Skin epidermis (tissue), 12 donors: ENCODE measurements around the gene BLACAT1.
A peak's percentile ranks its signal among the peaks of the same experiment; 100 is the strongest.

Source experiments
- H3K27ac ChIP-seq, 21 experiments: fragments of 200-600 bp; sonication (generic) in 11 of 21; one replicate each; pipeline ENCODE4 v1.5.0; 2020; ENCODE audit warnings: mild to moderate bottlenecking in 3 of 21, inconsistent platforms in 2 of 21, moderate library complexity in 2 of 21
- H3K4me3 ChIP-seq, 7 experiments: fragments of 200-600 bp; sonication (generic) in 2 of 7; one replicate each; pipeline ENCODE4 v1.5.0; 2020; ENCODE audit warnings: inconsistent platforms in 2 of 7, mild to moderate bottlenecking in 2 of 7, moderate library complexity in 1 of 7

Gene BLACAT1

GRCh38 chr1:205455581-205456382, at the start of gene BLACAT1:
TSS of gene BLACAT1 (minus strand) at chr1:205456045.
- Histone ChIP-seq H3K4me3 (peak within 1 kb of the TSS in 4 of 7 experiments; percentile 9 to 30 (median 16)), H3K27ac (no peak within 1 kb of the TSS)

DNA sequence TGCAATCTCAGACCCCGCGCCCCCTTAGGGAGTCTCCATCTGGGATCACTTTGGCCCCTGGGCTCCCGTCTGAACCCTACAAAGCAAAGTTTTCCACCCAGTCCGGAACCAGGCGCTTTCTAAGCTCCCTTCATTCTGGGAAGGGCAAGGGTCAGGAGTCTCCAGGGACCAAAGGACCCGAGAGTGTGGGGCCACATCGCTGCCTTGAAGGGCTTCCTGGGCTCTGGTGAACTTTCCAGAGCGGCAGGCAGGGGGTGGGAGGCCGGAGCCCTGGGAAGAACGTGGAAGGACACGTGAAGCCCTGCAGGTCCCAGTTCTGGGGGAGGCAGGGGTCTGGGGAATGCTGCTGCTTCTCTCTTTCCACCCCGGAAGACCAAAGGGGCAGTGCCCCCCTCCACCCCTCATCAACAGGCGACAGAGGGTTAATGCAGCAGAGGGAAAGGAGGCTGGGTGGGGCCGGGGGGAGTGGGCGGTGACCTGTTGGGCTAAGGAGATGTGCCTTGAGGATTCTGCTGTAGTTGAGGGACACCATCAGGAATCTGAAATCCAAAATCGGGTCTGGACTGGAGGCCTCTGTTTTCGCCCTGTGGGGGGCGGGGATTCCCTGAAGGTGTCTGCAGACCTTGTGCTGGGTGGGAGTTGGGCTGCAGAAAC, 49.4 kb upstream of the BLACAT1 start:
- Histone ChIP-seq H3K27ac (peak overlapping the region in 16 of 21 experiments; percentile 17 to 76 (median 48)), H3K4me3 (peak overlapping the region; percentile 26 to 68 (median 41))

- Histone ChIP-seq H3K27ac (peak within 1 kb of the TSS in 17 of 21 experiments; percentile 17 to 76 (median 46)), H3K4me3 (peak within 1 kb of the TSS; percentile 26 to 68 (median 41))
These were observed 48.6 kb upstream of the BLACAT1 start, which contains the start of gene CDK18 for GRCh38 chr1:205504311-205505075. TSS of gene CDK18 (plus strand) at chr1:205504669. CDS start at chr1:205523168, 18,499 bp downstream.

GRCh38 chr1:205502992-205503391, 47.1 kb upstream of the BLACAT1 start:
- Histone ChIP-seq H3K27ac (no peak overlapping the region), H3K4me3 (no peak overlapping the region)

- H3K27ac ChIP-seq: no peak overlapping the region
- no peak overlapping the region for H3K4me3 ChIP-seq
These were observed 46.4 kb upstream of the BLACAT1 start for GRCh38 chr1:205502111-205502810.

DNA sequence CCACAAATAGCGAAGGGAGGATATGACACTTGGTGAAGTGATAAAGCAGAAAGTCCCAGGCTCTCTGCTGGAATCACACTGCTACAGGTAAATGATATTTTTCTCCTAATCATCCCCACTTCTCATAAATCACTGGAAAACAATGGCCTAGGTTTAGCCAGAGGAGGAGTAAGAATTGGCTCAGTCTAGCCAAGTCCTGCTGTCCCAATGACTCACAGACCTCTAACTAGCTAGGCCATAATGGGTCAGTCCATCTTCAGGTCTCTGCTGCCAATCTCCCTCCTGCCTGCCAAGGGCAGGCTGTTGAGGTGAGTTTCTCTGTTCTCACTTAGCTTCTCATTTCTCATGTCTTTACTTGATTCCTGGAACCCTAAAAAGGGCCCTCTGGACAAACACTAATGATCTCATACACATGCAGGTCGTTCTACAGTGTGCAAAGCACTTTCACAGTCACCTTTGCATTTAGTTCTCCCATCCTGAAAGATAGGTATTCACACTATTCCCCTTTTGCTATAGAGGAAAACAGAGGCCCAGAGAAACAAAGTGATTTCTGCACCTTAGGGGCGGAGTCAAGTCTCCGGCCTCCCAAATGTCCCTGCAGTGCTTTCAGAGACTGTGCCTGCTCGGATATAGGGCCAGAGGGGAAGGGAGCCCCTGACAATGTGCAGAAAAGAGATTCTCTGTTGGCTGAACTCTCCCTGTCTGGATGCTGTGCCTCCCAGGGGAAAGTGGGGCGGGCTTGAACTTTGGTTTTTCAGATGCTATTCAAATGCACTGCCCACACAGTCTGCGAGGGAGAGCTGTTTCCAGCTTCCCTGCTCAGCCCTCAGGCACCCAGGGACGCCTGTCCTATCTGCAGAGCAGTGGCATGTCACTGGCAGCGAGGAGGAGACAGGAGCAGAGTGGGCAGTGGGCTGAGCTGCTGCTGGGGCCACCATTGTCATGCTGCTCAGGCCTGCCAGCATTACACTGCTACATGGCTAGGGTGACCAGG, 44.7 kb upstream of the BLACAT1 start:
- Histone ChIP-seq H3K4me3 (no peak overlapping the region), H3K27ac (no peak overlapping the region)

- H3K4me3 ChIP-seq: no peak overlapping the region
- no peak overlapping the region for H3K27ac ChIP-seq
These were observed 43.9 kb upstream of the BLACAT1 start for GRCh38 chr1:205499789-205500188.

GRCh38 chr1:205497351-205497750, 41.5 kb upstream of the BLACAT1 start:
- Histone ChIP-seq H3K27ac (no peak overlapping the region), H3K4me3 (no peak overlapping the region)

- no peak overlapping the region for H3K4me3 ChIP-seq
- H3K27ac ChIP-seq: no peak overlapping the region
These were observed 40.8 kb upstream of the BLACAT1 start for GRCh38 chr1:205496661-205497060.

GRCh38 chr1:205495237-205495823, 39.5 kb upstream of the BLACAT1 start:
- H3K4me3 ChIP-seq: no peak overlapping the region
- no peak overlapping the region for H3K27ac ChIP-seq

GRCh38 chr1:205494115-205494514, 38.3 kb upstream of the BLACAT1 start:
- Histone ChIP-seq H3K4me3 (no peak overlapping the region), H3K27ac (no peak overlapping the region)

GRCh38 chr1:205493241-205494085, 37.6 kb upstream of the BLACAT1 start:
- peak overlapping the region in 3 of 21 experiments; percentile 20 to 46 (median 21) for H3K27ac ChIP-seq
- H3K4me3 ChIP-seq: no peak overlapping the region

DNA sequence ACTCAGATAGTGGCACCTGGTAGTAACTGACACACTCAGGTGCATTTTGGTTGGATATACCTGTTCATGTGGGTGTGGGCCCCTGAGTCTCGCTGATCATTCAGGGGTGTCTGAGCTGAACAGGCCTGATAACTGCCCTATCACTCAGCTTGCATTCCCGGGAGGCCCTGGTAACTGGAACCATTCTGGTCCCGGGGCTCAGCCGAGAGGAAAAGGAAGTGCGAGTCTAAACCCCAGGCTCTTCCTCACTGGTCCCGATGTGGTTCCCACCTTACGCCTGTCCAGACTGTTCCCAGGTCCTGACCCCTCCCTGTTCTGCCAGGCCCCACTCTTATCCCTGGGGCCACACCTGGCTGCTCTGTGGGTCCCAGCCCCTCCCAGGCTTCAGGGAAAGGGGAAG, 36.9 kb upstream of the BLACAT1 start:
- peak overlapping the region in 3 of 21 experiments; percentile 20 to 46 (median 21) for H3K27ac ChIP-seq
- H3K4me3 ChIP-seq: no peak overlapping the region

DNA sequence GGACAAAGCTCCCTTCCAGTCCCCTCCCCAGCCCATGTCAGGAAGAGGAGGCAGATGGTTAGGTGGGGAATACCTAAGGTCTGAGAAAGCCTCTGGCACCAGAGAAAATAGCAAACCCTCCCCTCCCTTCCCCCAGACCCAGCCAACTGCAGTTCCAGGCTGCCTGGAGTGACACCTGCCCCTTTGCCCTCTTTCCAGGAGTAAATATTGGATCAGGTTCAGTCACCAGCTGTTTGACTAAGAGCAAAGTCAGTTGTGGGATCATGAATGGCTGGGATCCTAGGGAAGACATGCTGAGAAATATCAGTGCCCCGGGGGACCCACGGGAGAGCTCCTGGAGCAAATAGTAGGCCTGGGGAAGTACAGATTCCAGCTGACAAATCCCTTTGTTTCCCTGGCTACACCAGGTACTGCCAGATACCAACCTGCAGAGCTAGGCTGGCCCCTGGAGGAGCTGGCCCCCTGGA, 36.4 kb upstream of the BLACAT1 start:
- Histone ChIP-seq H3K4me3 (no peak overlapping the region), H3K27ac (peak overlapping the region in 1 of 21 experiments; percentile 46)

GRCh38 chr1:205491794-205492193, 35.9 kb upstream of the BLACAT1 start:
- no peak overlapping the region for H3K4me3 ChIP-seq
- H3K27ac ChIP-seq: no peak overlapping the region

DNA sequence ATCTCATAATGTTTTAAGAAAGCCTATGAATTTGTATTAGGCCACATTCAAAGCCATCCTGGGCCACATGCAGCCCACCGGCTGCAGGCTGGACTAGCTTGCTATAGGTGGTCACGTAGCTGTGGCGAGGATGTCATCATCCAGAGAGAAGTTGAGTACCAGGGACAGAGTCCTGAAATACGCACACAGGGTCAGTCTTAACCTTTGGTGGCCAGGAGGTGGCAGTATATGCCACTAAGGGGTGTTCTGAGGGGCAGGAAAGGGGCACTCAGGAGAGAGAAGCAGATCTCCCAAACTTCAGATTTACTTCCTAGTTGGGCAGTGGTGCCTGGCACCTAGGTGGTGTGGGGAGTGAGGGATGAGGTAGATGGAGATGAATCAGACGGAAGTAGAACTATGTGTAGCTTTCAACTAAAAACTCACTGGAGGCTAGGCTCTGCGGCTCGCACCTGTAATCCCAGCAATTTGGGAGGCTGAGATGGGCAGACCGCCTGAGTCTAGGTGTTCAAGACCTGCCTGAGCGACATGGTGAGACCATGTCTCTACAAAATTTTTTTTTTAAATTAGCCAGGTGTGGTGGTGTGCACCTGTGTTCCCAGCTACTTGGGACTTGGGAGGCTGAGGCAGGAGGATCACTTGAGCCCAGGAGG, 32.4 kb upstream of the BLACAT1 start:
- H3K4me3 ChIP-seq: no peak overlapping the region
- no peak overlapping the region for H3K27ac ChIP-seq

- Histone ChIP-seq H3K4me3 (no peak overlapping the region), H3K27ac (no peak overlapping the region)
These were observed 30.4 kb upstream of the BLACAT1 start for GRCh38 chr1:205486258-205486657.
